ENCODE results near the gene TFE3.
"Not testable (repeated sequence)": the region's sequence is repeated elsewhere in the genome, so short reads cannot be mapped to it uniquely, and the experiment has no call there.

TFE3 gene

GRCh38 chrX:48983896-48984295, 59.3 kb downstream of the TFE3 start:
- Histone ChIP-seq H3K4me1 (ENCODE audit: control insufficient read depth in 2 of 2, insufficient read depth in 2 of 2, low read length in 2 of 2) (no peaks in the 10 kb centered on the region), H3K36me3 (ENCODE audit: control insufficient read depth in 2 of 2, insufficient read depth in 2 of 2, low read length in 2 of 2) (peaks cover 16 to 44% of the 10 kb centered on the region in 2 donors), H3K9ac (ENCODE audit: low read depth in 1 of 2, low read length in 2 of 2) (no peak overlapping the region)

DNA sequence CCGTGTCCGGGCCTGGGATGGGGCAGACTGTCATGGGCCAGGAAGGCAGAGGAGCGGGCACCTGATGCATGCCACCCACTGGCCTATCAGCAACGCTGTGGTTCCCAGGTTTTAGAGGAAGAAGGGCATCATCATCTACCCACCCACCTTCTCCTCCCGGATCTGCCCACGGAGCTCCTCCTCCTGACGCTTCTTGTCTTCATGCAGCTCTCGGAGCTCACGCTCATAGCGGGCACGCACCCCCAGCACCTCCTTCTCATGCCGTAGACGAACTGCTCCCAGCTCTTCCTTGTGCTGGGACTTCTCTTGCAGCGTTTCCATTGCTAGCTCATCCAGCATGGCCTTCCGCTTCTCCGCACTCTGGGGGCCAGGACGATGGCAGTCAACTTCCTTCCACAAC, 60.1 kb downstream of the TFE3 start:
- peaks cover 0 to 2% of the 10 kb centered on the region in 2 donors for H3K27me3 ChIP-seq (ENCODE audit: control insufficient read depth in 2 of 2, insufficient read depth in 2 of 2, low read length in 2 of 2)
- H3K4me3 ChIP-seq (ENCODE audit: low read length in 2 of 2), result no peak overlapping the region
- no peak overlapping the region for H3K27ac ChIP-seq (ENCODE audit: low read depth in 2 of 2, low read length in 2 of 2)
- H3K36me3 ChIP-seq (ENCODE audit: control insufficient read depth in 2 of 2, insufficient read depth in 2 of 2, low read length in 2 of 2), result peaks cover 16 to 40% of the 10 kb centered on the region in 2 donors
- H3K9ac ChIP-seq (ENCODE audit: low read depth in 1 of 2, low read length in 2 of 2), result no peak overlapping the region
- no peaks in the 10 kb centered on the region for H3K9me3 ChIP-seq (ENCODE audit: control insufficient read depth in 2 of 2, low read length in 2 of 2)
- no peaks in the 10 kb centered on the region for H3K4me1 ChIP-seq (ENCODE audit: control insufficient read depth in 2 of 2, insufficient read depth in 2 of 2, low read length in 2 of 2)

More at GRCh38 chrX:48983896-48984295, 59.3 kb downstream of the TFE3 start:
- Histone ChIP-seq H3K4me3 (ENCODE audit: low read length in 2 of 2) (no peak overlapping the region), H3K9me3 (ENCODE audit: control insufficient read depth in 2 of 2, low read length in 2 of 2) (no peaks in the 10 kb centered on the region), H3K27ac (ENCODE audit: low read depth in 2 of 2, low read length in 2 of 2) (no peak overlapping the region), H3K27me3 (ENCODE audit: control insufficient read depth in 2 of 2, insufficient read depth in 2 of 2, low read length in 2 of 2) (peaks cover 0 to 2% of the 10 kb centered on the region in 2 donors)

DNA sequence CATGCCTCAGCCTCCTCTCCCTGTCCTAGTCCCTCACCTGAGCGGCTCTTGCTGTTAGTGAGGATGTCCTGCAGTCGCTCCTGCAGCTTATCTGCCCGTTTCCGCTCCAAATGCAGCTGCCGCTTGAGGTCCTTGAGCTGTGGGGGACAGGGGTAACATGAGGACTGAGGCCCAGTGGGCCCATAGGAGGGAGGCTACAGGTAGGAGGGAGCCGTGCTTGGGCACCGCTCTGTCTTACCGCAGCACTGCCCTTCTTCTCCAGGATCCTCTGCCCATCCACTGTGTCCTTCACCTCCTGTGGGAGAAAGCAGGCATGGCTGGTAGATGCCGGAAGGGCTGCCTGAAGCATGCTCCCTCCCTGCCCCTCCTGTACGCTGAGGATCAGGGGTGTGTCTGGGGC, 62.0 kb downstream of the TFE3 start:
- Histone ChIP-seq H3K4me3 (ENCODE audit: low read length in 2 of 2) (no peak overlapping the region), H3K27ac (ENCODE audit: low read depth in 2 of 2, low read length in 2 of 2) (no peak overlapping the region), H3K9me3 (ENCODE audit: control insufficient read depth in 2 of 2, low read length in 2 of 2) (no peaks in the 10 kb centered on the region), H3K9ac (ENCODE audit: low read depth in 1 of 2, low read length in 2 of 2) (no peak overlapping the region), H3K27me3 (ENCODE audit: control insufficient read depth in 2 of 2, insufficient read depth in 2 of 2, low read length in 2 of 2) (peaks cover 0 to 2% of the 10 kb centered on the region in 2 donors), H3K4me1 (ENCODE audit: control insufficient read depth in 2 of 2, insufficient read depth in 2 of 2, low read length in 2 of 2) (no peaks in the 10 kb centered on the region), H3K36me3 (ENCODE audit: control insufficient read depth in 2 of 2, insufficient read depth in 2 of 2, low read length in 2 of 2) (peaks cover 16 to 46% of the 10 kb centered on the region in 2 donors)

DNA sequence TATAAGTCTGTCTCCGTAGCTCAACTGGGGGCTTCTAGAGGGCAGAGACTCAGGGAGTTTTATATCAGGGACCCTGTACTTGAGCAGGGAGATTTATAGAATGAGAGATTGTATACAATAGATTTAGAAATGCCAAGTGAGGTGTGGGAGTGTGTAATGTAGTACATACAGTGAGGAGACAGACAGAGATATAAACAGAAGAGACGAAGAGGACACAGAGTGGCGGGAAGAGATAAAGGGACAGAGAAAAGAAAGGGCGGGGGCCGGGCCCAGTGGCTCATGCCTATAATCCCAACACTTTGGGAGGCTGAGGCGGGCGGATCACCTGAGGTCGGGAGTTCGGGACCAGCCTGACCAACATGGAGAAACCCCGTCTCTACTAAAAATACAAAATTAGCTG, 62.8 kb downstream of the TFE3 start:
- not testable (repeated sequence) for H3K9me3 ChIP-seq (ENCODE audit: control insufficient read depth in 2 of 2, low read length in 2 of 2); H3K4me1 ChIP-seq (ENCODE audit: control insufficient read depth in 2 of 2, insufficient read depth in 2 of 2, low read length in 2 of 2); H3K27ac ChIP-seq (ENCODE audit: low read depth in 2 of 2, low read length in 2 of 2); H3K9ac ChIP-seq (ENCODE audit: low read depth in 1 of 2, low read length in 2 of 2); H3K27me3 ChIP-seq (ENCODE audit: control insufficient read depth in 2 of 2, insufficient read depth in 2 of 2, low read length in 2 of 2); H3K4me3 ChIP-seq (ENCODE audit: low read length in 2 of 2)
- H3K36me3 ChIP-seq (ENCODE audit: control insufficient read depth in 2 of 2, insufficient read depth in 2 of 2, low read length in 2 of 2), result peaks cover 23 to 47% of the 10 kb centered on the region in 2 donors
